K562 (cell line): ENCODE measurements around the gene HDAC1. TPM values are rescaled to one million over a fixed set of nuclear protein-coding genes. Genes with fewer than 3 reads are reported as not detected.

Source experiments
- CTBP1 ChIP-seq: fragments of 450-650 bp; IDR thresholded peaks from 2 replicates; pipeline ENCODE4 v1.6.1; 2016; ENCODE audit warnings: borderline replicate concordance
- ELF1 ChIP-seq: fragments of 200-800 bp; sonication (Bioruptor generic); IDR thresholded peaks from 2 replicates; pipeline ENCODE4 v1.6.1; 2016; ENCODE audit warnings: missing genetic modification characterization, missing compliant biosample characterization
- FOXK2 ChIP-seq, 2 experiments: fragments of 450-650 bp; IDR thresholded peaks in 1 of 2; conservative IDR thresholded peaks in 1 of 2; 2 replicates each; pipeline ENCODE4 v1.6.1; 2016; ENCODE audit warnings: low read depth in 2 of 2, mild to moderate bottlenecking in 1 of 2
- KAT7 ChIP-seq: sonication (generic); formaldehyde crosslinking; IDR thresholded peaks from 2 replicates; pipeline ENCODE4 v1.8.0; 2022; ENCODE audit warnings: missing genetic modification reagents, mild to moderate bottlenecking, borderline replicate concordance
- NRF1 ChIP-seq, 2 experiments: fragments of 450-650 bp; IDR thresholded peaks in 1 of 2; conservative IDR thresholded peaks in 1 of 2; 2 replicates each; pipeline ENCODE4 v1.6.1; 2014; ENCODE audit warnings: mild to moderate bottlenecking in 2 of 2
- ZNF134 ChIP-seq: fragments of 250-450 bp; sonication (Bioruptor Pico); conservative IDR thresholded peaks from 2 replicates; pipeline ENCODE4 v1.4.0; 2020
- ZNF217 ChIP-seq: sonication (generic); formaldehyde crosslinking; IDR thresholded peaks from 2 replicates; pipeline ENCODE4 v1.8.0; 2022; ENCODE audit warnings: mild to moderate bottlenecking, missing genetic modification reagents
- ZNF507 ChIP-seq: conservative IDR thresholded peaks from 2 replicates; pipeline ENCODE4 v1.6.1; 2017; ENCODE audit warnings: missing genetic modification characterization, missing compliant biosample characterization
- ZNF77 ChIP-seq: fragments of 250-450 bp; sonication (Bioruptor Pico); IDR thresholded peaks from 2 replicates; pipeline ENCODE4 v1.5.0; 2020
- polyA plus RNA-seq, 8 experiments: library from polyadenylated mRNA; depleted of rRNA in 4 of 8; stranded (reverse) in 5 of 8; unstranded in 3 of 8; fragments of >200 nt; fragmentation: Nextera tagmentation in 2 of 8; fragmentation: Illumina TruSeq in 1 of 8; extraction: Ambion mirVana in 2 of 8; extraction: Trizol in 1 of 8; gene quantifications; 2 replicates each; pipeline versions ENCODE4 v1.2.1 to v1.2.3, GENCODE V29; 2011 to 2014; ENCODE audit warnings: inconsistent platforms in 1 of 8, missing spikeins in 1 of 8
- total RNA-seq, 7 experiments: library from RNA; depleted of rRNA in 6 of 7; stranded (reverse); fragments of >200 nt in 6 of 7; fragmentation: Illumina TruSeq in 2 of 7; extraction: Trizol in 2 of 7; gene quantifications; 2 replicates each; pipeline versions ENCODE4 v1.2.1 to v1.2.3, GENCODE V29; 2011 to 2021; ENCODE audit warnings: low replicate concordance in 1 of 7
- TF ChIP-seq, protein P1 (sequence below): fragments of 250-450 bp; sonication (Bioruptor Pico); IDR thresholded peaks from 2 replicates; pipeline ENCODE4 v1.4.0; 2020
- TF ChIP-seq, protein P2 (sequence below): fragments of 450-650 bp; IDR thresholded peaks from 2 replicates; pipeline ENCODE4 v1.6.1; 2017; ENCODE audit warnings: antibody characterized with exemption

HDAC1 gene
- total and polyA plus RNA-seq, 9 of the 15 experiments (the other 6 are each of a cell fraction or from before 2014, with no cell fraction given), result 169 to 384 (median 193) TPM

DNA sequence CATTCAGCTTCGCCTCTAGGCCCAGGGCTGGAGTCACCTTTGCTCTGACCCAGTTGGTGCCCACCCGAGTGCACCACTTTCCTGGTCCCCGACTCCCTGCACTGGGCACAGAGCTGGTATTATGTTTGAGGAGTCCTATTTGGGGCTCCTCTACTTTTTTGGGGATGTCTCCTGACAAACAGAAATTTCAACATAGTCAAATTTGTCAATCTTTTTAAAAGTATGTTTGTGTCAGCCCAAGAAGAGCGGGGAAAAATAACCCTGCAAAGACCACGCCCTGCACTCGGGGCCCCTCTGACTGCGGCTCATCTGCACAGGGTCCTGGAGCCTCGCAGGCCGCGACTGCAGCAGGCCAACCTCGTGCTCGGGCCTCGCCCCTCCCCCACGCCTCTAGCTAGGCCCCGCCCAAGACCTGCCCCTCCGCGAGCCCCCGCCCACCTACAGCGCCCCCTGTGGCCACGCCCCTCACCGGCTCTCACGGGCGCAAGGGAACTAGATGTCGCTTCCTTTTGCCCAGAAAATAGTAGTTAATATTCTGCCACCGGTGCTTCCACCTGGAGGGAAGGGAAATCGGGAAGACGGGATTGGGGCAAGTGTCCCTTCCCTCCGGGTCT is 59.0 kb downstream of the HDAC1 start (continued):
- TF ChIP-seq, protein P1, sequence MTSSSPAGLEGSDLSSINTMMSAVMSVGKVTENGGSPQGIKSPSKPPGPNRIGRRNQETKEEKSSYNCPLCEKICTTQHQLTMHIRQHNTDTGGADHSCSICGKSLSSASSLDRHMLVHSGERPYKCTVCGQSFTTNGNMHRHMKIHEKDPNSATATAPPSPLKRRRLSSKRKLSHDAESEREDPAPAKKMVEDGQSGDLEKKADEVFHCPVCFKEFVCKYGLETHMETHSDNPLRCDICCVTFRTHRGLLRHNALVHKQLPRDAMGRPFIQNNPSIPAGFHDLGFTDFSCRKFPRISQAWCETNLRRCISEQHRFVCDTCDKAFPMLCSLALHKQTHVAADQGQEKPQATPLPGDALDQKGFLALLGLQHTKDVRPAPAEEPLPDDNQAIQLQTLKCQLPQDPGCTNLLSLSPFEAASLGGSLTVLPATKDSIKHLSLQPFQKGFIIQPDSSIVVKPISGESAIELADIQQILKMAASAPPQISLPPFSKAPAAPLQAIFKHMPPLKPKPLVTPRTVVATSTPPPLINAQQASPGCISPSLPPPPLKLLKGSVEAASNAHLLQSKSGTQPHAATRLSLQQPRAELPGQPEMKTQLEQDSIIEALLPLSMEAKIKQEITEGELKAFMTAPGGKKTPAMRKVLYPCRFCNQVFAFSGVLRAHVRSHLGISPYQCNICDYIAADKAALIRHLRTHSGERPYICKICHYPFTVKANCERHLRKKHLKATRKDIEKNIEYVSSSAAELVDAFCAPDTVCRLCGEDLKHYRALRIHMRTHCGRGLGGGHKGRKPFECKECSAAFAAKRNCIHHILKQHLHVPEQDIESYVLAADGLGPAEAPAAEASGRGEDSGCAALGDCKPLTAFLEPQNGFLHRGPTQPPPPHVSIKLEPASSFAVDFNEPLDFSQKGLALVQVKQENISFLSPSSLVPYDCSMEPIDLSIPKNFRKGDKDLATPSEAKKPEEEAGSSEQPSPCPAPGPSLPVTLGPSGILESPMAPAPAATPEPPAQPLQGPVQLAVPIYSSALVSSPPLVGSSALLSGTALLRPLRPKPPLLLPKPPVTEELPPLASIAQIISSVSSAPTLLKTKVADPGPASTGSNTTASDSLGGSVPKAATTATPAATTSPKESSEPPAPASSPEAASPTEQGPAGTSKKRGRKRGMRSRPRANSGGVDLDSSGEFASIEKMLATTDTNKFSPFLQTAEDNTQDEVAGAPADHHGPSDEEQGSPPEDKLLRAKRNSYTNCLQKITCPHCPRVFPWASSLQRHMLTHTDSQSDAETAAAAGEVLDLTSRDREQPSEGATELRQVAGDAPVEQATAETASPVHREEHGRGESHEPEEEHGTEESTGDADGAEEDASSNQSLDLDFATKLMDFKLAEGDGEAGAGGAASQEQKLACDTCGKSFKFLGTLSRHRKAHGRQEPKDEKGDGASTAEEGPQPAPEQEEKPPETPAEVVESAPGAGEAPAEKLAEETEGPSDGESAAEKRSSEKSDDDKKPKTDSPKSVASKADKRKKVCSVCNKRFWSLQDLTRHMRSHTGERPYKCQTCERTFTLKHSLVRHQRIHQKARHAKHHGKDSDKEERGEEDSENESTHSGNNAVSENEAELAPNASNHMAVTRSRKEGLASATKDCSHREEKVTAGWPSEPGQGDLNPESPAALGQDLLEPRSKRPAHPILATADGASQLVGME (CRISPR knock-in tag), result peak; percentile 59; the same call in 1 of the 2 replicates
- no peak for TF ChIP-seq ZNF77 (CRISPR knock-in tag)
- no peak for TF ChIP-seq ZNF507 (tag)
- TF ChIP-seq, protein P2, sequence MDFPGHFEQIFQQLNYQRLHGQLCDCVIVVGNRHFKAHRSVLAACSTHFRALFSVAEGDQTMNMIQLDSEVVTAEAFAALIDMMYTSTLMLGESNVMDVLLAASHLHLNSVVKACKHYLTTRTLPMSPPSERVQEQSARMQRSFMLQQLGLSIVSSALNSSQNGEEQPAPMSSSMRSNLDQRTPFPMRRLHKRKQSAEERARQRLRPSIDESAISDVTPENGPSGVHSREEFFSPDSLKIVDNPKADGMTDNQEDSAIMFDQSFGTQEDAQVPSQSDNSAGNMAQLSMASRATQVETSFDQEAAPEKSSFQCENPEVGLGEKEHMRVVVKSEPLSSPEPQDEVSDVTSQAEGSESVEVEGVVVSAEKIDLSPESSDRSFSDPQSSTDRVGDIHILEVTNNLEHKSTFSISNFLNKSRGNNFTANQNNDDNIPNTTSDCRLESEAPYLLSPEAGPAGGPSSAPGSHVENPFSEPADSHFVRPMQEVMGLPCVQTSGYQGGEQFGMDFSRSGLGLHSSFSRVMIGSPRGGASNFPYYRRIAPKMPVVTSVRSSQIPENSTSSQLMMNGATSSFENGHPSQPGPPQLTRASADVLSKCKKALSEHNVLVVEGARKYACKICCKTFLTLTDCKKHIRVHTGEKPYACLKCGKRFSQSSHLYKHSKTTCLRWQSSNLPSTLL, result no peak
- no peak for TF ChIP-seq NRF1 (conservative IDR thresholded peaks at IDR 0.05 in 1 of 2, IDR thresholded peaks at IDR 0.05 in 1 of 2)
- TF ChIP-seq ELF1, result peak; percentile 78; the same call in 1 of the 2 replicates
- TF ChIP-seq ZNF134 (CRISPR knock-in tag), result 0 out of 2 replicates have a peak, but pooled peaks have one; percentile 48
- no peak for TF ChIP-seq CTBP1
- TF ChIP-seq FOXK2 (conservative IDR thresholded peaks at IDR 0.05 in 1 of 2, IDR thresholded peaks at IDR 0.05 in 1 of 2; ENCODE audit: low read depth in 2 of 2), result no peak
- TF ChIP-seq KAT7 (CRISPR knock-in tag), result no peak
- no peak for TF ChIP-seq ZNF217 (CRISPR knock-in tag)
